ENCODE measurements around the gene RPS27.

RPS27 gene

DNA sequence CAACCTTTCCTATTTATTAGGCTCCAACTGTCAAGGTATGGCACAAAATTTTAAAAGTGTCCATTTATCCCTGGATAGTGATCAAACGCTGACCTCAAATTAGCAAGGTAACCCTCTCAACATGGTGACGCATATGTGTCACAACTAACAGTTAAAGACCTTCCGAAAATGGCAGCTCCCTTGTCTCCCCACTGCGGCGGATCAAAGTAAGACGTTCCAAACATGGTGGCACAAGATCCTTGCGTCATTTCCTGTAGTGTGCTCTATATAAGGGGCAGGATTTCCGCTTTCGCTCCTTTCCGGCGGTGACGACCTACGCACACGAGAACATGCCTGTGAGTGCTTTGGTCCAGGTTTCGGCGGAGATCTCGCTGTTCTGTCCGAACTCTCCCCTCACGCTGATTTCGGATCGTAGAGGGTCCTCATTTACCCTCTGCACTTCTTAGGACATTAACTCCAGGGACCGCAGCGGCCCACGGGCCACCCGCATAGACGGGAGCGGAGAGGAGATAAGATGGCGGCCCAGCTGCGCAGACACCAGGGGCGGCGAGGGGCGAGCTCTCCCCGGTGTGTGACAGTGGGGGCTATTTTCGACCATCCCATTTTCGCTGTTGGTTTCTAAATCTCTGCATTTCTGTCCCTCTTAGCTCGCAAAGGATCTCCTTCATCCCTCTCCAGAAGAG, at the start of gene RPS27:
TSS of gene RPS27 (plus strand) at position 295 of the 683 bp plus-strand sequence. CDS start at position 330, 35 bp downstream.
- peak; percentile 72 for DNase-seq (ENCODE audit: low read depth)

DNA sequence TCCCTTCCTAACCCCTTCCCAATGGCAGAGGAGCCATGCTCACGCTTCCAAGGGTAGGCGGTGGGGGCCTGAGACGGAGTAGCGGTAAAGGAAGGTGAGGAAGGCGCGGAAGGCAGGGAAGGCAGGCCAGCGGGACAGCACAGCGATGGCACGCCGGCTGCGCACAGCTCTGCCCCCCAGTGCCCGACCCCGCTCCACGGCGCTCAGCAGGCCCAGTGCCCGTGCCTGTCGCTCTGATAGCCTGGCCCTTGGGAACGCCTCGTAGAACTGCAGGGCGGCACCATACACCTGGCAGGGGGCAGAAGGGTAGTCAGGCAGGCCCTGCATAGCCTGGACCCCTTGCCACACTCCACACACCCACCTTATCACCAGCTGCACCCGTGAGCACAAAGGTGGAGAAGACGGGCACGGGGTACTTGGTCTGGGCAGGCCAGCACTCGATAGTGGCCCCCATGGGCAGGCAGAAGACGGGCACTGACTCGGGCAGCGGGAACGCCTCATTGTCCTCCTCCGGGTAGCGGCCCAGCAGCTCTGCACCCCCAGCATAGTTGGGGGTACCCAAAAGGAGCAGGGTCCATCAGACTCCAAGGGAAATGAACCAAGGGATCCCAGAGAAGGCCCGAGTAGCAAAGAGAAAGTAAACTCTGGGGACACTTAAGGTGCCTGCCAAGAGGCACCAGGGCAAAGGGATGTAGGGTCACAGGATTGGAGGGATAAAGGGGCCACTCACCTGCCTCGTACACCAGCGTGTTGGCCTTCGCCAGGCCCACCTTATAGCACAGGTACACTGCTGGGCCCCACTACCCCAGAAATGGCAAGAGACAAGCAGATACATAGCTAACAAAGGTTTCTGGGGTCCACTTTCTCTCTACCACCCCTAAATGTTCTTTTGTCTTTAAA, 48.5 kb upstream of the RPS27 start:
- no peak for DNase-seq (ENCODE audit: low read depth)

DNA sequence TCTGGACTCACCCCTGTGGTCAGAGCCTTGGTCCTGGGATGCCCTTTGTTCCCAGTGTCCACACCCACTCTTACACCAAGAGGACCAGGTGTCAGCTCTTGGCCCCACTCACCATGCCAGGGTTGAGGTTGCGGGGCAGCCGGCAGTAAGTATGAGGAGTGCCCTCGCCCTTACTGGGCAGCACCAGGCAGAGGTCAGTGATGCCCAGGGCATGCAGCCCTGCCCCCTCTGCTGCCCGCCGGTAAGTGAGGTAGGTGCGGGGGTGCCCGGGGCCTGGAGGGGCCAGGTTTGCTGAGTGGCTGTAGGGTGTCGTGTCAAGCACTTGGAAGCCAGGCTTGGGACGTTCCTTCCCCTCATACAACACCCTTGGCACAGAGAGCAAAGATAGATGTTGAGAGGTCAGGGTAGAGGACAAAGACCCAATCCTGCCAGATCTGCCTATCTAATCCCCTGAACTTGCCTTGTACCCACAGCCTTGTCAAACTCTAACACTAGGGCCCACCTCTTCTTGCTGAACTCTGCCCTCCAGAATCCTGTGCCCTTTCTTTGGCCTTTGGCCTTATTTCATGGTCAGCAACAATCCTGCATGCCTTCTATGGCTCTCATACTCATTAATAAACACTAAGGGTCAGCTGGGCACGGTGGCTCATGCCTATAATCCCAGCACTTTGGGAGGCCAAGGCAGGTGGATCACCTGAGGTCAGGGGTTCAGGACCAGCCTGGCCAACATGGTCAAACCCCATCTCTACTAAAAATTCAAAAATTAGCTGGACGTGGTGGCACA, 47.6 kb upstream of the RPS27 start:
- DNase-seq (ENCODE audit: low read depth) = no peak

DNA sequence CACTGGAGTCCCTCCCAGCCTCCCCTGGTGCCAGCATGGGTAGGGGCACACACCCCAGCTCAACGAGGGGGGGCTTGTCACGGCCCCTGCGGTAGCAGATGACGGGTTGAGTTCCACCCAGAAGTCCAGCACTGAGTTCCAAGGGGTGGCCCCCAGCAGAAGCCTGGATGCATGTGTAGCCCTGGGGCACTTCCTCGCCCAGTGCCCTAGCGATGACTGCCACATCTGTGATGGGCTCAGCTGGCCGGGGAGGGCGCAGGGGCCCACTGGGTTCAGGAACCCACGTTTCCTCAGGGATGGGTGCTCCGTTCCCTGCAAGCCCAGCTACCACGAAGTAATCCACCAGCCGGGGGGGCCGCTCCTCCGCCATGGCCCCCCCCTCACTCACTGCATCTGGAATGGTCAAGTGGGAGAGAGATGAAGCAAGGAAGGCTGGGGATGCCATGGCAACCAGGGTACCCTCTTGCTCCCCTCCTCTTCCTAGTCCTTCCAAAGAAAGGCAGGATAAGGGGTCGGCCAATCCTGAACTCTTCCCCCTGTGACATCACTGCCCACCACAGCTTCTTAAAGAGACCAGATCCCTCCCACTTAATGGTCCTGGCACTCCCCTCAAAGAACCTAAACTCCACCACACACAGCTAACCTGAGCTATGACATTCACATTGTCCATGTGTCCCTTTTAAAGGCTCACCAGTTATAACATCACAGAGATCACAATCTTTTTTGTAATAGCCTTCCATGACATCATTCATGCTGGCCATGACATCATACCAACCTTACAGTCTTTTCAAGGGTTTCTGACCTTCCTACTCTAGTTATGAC, 46.3 kb upstream of the RPS27 start:
- no peak for DNase-seq (ENCODE audit: low read depth)

DNA sequence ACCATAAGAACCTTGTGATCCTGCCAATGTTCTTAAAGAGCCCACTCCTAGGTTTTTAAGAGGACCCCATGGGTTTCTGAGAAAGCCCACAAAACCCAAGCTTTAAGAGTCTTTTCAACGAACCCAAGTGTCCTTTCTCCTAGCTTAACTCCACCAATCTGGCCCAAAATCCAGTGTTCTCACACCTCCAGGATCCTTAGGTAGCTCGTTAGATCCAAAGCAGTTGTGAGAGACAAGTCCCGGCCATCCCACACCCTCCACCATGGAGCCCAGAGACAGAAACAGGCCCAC, 45.8 kb upstream of the RPS27 start:
- DNase-seq (ENCODE audit: low read depth) = no peak

DNA sequence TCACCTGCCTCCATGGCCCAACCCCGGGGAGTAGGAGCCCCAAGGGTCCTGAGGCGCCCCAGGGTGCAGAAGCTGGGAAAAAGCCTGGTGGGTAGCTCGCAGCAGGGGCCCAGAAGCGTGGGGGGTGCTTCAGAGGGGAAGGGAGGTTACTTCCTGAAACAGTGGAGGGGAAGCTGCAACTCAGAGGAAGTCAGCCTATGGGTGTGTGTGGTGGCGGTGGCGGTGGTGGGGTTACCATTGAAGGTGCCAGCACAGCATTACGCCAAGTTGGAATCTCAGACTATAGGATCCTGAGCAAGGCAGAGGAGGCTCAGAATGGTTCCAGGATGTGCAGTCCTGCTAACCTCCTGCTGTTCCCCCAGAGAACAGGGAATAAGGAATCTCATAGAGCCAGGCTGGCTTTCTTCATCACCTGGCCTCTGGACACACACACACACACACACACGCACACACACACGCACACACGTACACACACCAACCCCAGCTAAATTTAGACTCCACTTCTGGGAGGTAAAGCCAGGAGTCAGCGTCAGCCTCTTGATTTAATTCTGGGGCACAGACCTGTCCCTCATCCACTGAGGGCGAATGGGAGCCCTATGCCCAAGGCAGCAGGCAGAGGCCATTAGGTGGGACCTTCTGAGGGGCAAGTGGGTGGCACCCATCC, 45.3 kb upstream of the RPS27 start:
- peak; percentile 66 for DNase-seq (ENCODE audit: low read depth)

DNA sequence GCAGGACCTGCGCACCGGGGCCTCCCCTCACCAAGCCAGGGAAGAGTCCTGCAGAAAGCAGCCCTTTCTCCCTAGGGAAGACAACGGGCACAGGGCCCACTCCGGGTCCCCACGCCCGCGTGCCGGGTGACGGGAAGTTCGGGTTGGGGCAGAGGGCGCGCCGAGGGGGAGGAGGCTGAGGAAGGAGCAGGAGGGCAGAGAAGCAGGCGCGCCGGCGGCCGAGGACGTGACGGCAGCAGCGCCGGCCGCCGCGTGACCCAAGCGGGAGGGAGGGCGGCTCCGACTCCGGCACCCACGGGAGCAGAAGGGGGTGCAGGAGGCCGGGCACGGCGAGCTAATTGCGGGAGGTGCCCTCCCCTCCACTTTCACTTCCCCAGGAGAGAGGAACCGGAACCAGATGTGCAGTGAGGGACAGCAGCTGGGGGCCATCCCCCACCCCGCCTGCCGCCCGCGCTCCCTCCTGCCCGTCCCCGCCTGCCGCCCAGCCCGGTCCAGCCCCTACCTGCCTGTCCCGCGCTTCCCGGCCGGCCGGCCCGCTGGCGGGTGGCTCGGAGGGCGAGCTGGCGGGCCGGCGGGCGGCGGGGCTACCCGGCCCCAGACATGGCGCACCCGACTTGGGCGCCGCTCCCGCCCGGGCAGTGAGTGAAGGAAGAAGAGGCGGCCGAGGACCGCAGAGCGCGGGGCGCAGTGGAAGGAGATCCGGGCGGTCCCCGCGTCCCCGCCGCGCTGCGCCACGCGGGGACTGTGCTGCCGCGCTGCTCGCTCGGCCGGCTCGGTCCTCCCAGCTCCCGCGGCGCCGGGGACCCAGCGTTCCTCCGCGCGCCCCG, 44.6 kb upstream of the RPS27 start:
- peak; percentile 59 for DNase-seq (ENCODE audit: low read depth)

DNA sequence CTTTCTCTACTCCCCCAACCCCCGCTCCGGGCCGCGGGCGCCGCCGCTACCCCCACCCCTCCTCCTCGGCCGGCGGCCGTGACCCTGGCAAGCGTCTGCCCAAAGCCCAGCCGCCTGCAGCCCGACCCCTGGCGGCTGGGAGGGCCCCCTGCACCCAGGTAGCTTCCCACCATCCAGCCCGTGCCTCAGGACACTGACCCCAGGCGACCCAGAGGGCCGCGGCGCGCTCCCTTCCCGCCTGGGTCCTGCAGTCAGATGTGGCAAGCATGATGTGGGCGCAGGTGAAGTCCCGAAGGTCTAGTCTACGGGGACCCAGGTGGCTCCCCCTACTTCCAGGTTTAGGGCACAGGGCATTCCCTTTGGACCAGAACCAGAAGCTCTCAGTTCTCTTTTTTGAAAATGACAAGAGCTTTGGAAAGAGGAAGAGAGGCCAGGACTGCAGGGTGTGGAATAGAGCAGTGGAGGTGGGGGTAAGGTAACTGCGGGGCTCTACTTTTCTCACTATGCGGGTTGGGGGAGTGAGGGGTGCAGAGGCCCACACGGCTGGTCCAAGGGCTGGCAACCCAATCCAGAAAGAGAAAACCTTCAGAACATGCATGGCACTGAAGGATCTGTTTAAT, 43.8 kb upstream of the RPS27 start, which contains the start of gene DENND4B:
TSS of gene DENND4B (minus strand) at position 97 of the 620 bp plus-strand sequence. CDS start 2,344 bp downstream, outside the sequence.
- DNase-seq (ENCODE audit: low read depth) = peak; percentile 68

DNA sequence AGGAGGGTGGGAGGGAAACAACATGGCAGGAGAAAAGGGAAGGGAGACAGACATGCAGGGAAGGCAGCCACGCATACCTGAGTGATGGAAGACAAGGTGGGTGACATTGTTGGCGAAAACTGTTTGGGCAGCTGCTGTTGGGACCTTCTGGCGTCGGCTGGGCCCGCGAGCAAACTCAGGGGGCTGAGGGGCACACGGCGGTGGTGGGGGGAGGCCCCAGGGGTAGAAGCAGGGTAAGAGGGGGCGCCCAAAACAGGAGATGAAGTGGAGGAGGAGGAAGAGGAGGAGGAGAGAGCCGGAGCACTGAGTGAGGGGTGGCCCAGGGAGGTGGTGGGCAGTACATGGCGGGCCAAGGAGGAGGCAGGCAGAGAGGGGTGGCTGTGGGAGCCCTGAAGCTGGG, 39.4 kb upstream of the RPS27 start:
- no peak for DNase-seq (ENCODE audit: low read depth)

DNA sequence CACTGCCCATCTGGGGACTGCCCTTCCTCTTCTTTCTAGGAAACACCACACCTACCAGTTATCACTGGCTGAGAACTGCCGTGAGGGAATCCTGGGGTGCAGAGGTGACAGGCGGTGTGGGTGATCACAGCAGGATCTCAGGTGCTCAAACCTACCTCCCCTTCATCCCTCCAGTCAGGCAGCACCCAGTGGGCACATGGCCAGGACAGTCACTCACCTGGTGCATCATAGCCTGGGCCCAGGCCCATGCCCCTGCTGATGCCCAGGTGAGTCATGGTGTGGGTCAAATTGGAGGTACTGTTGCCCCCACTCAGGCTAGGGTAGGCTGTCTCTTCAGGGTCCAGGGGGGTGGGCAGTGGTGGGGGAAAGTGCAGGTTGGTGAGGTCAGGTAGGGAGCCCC, 38.8 kb upstream of the RPS27 start:
- DNase-seq (ENCODE audit: low read depth) = no peak

DNA sequence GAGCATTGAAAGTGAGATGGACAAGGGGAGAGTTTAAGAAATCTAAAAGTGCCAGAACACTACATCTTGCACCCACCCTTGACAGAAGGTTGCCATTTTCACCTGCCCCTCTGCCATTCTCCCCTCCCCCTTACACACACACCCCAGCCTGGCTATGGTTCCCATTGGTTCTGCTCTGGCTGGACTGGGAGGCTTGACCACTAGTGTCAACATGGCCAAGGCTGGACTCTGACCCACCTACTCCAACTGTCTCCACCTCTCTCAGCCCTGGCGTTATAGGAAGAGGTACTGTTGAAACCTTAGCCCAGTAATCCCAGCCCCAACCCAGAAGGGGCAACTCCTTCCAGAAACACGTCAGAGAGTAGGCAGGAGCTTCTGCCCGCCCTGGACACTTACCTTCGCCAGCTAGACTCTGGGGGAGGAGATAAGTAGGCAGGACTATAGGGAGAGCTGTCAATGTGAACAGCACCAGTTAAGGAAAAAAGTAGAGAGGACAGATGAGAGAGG, 36.6 kb upstream of the RPS27 start:
- DNase-seq (ENCODE audit: low read depth) = no peak

DNA sequence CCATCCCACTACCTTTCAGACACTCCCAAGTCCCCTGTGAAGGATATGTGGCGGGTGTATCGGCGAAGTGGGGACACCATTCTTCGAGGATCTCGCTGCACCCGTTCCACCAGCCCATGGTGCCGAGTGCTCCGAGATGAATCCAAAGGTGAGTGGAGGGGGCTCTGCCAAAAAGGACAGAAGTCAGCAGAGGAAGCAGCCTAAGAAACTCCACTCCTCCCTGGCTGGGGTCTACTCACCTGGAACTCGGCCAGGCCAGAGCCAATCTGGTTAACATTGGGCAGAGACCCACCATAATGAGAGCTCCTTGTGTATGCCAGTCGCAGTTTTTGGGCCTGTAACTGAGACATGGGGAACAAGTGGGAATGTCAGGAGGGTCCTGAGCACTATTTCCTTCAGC, 35.7 kb upstream of the RPS27 start:
- DNase-seq (ENCODE audit: low read depth) = no peak

DNA sequence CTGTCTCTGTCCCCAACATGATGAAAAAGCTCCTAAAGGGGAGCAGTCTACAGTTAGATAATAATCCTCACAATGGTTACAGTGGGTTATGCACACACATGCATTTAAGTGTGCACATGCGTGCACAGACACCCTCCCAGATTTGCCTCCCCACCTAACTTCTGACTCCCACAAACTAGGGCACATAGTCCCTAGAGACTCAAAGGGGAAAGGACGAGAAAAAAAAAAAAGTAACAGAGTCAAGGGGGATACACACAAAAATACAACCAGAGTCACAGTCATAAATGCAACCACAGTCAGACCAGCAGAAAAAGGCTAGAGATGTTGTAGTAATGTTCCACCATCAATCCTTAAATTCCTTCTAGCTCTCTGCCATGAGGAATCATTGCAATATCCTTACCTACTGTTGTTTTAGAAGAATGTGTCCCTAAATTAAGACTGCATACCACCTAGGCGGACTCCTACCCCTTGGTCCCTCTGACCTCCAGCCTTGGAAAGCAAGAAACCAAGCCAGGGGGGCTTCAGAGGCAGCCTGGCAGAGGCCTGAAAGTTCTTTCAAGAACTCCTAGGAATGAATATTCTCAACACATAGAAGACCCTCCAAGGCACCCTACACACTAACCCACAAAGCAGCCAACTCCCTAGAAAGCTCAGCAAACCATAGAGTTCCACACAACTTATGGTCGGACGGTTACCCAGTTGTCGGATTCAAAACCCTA, 33.4 kb upstream of the RPS27 start:
- no peak for DNase-seq (ENCODE audit: low read depth)

DNA sequence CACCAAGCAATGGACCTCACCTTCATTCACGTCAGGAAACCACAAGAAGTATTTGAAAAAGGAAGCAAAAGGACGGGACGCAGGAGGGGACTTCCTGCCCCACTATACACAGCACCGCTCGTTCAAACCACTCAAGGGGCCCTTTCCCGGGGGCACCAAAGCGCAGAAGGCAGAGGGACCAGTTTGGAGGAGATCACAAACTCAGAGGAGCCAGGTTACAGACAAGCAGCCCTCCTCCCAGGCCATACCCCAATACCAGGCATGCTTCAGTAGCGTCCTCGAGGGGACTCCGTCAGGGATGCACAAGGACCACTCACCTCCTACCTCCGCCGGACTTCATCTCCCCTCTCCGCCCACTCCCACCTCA, 32.8 kb upstream of the RPS27 start:
- peak; percentile 14 for DNase-seq (ENCODE audit: low read depth)

DNA sequence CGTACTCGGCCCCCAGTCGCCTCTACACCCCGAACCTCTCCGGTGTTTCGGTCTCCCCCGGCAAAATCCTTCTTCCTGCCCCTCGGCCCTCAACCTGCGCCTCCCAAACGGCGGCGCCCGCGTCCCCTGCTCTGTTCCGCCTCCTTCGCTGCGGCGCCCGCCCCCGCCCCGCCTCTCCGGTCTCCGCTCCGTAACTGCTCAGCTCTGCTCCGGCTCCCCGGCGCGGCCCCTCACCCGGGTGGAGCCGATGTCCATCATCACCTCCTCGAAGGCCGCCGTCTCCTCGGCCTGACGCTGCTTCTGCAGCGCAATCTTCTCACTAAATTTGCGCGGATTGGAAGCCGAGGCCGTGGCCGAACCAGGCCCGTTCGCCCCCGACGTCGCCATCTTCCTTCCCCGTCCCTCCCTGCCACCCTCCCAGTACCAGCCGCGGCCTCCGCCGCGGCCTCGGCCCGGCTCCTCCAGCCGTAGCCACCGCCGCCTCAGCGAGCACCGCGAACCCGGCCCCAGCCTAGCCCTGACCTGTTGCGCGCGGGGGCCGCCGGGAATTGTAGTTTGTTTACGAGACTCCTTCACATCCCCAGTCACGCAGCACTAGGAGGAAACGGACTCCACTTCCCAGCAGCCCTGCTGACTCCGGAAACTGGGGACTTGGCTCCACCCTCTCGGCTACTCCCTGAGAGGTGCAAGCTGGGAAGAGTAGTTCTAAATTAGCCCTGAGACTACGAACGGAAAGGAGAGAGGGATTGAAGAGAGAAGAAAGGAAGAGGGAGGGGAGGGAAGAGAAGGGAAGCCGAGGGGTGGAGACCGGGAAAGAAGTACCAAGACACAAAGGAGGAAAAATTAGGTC, 32.2 kb upstream of the RPS27 start, which contains the start of gene CRTC2:
TSS of gene CRTC2 (minus strand) at position 502 of the 850 bp plus-strand sequence. CDS start at position 387, 115 bp downstream.
- peak; percentile 92 for DNase-seq (ENCODE audit: low read depth)

DNA sequence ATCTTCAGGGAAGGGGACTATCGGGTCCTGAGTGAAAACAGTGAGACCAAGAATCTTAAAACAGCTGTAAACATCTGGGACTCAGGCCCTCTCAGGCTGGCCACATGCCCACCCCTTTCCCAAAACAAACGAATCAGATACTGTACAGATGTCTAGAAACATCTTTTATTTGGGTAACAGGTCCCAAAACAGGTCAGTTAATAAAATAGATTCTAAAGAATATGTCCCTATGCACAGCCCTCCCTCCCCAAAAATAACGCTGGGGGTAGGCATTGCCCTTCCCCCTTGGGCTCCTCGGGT, 31.7 kb upstream of the RPS27 start:
- no peak for DNase-seq (ENCODE audit: low read depth)

DNA sequence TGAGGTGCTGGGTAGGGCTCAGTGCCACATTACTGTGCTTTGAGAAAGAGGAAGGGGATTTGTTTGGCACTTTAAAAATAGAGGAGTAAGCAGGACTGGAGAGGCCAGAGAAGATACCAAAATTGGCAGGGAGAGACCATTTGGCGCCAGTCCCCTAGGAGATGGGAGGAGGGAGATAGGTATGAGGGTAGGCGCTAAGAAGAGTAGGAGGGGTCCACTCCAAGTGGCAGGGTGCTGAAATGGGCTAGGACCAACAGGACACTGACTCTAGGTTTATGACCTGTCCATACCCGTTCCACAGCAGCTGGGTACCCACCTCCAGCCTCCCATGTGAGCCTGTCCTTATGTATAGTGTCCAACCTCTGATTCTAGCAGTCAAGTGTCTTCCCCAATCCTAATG, 31.1 kb upstream of the RPS27 start:
- no peak for DNase-seq (ENCODE audit: low read depth)

DNA sequence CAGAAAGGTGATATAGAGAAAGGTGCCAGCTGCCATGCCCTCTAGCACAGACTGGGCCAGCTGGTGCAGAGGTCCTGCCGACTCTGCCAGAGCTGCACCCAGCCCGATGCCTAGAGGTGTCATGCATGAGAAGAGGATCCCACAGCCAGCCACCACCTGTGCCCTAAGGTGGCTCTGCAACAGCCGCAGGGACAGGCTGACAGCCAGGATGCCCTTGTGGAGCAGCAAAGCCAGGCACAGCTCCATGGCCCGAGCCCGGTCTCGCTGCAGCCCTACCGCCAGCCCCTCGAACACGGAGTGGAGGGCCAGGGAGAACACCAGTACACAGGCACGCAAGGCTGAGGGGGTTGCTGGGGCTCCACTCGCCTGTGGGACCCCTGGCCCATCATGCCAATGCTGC, 30.4 kb upstream of the RPS27 start:
- DNase-seq (ENCODE audit: low read depth) = no peak
